Measurements from ENCODE around the gene CSK.

CSK gene

GRCh38 chr15:74831813-74832495 is 50.1 kb downstream of the CSK start:
- TF ChIP-seq CTCF (IDR thresholded peaks at IDR 0.05), result no peak
- Histone ChIP-seq H3K9me3 (no peaks in the 10 kb centered on the region), H3K36me3 (peaks cover 13% of the 10 kb centered on the region), H3K4me3 (ENCODE audit: low read depth in 1 of 2, low read length in 1 of 2) (no peak overlapping the region), H3K27ac (no peak overlapping the region), H3K27me3 (peaks cover 24% of the 10 kb centered on the region), H3K4me1 (ENCODE audit: control insufficient read depth in 1 of 2, insufficient read depth in 1 of 2, low read depth in 1 of 2, low read length in 1 of 2) (peaks cover 11 to 13% of the 10 kb centered on the region in 2 experiments)

GRCh38 chr15:74832826-74833225 is 50.9 kb downstream of the CSK start:
- TF ChIP-seq CTCF (IDR thresholded peaks at IDR 0.05), result no peak
- H3K36me3 ChIP-seq, result peaks cover 21% of the 10 kb centered on the region

GRCh38 chr15:74833376-74834107 is 51.7 kb downstream of the CSK start:
- TF ChIP-seq CTCF (IDR thresholded peaks at IDR 0.05), result no peak
- H3K4me1 ChIP-seq (ENCODE audit: control insufficient read depth in 1 of 2, insufficient read depth in 1 of 2, low read depth in 1 of 2, low read length in 1 of 2), result peaks cover 11 to 13% of the 10 kb centered on the region in 2 experiments
- no peak overlapping the region for H3K4me3 ChIP-seq (ENCODE audit: low read depth in 1 of 2, low read length in 1 of 2)
- H3K36me3 ChIP-seq, result peaks cover 28% of the 10 kb centered on the region
- peaks cover 8% of the 10 kb centered on the region for H3K27me3 ChIP-seq
- H3K27ac ChIP-seq, result no peak overlapping the region
- no peaks in the 10 kb centered on the region for H3K9me3 ChIP-seq

More at GRCh38 chr15:74832826-74833225, 50.9 kb downstream of the CSK start:
- H3K9me3 ChIP-seq, result no peaks in the 10 kb centered on the region
- H3K27ac ChIP-seq, result no peak overlapping the region
- peaks cover 15% of the 10 kb centered on the region for H3K27me3 ChIP-seq
- no peak overlapping the region for H3K4me3 ChIP-seq (ENCODE audit: low read depth in 1 of 2, low read length in 1 of 2)
- peaks cover 11 to 13% of the 10 kb centered on the region in 2 experiments for H3K4me1 ChIP-seq (ENCODE audit: control insufficient read depth in 1 of 2, insufficient read depth in 1 of 2, low read depth in 1 of 2, low read length in 1 of 2)

- H3K27ac ChIP-seq, result no peak overlapping the region
- peaks cover 11 to 13% of the 10 kb centered on the region in 2 experiments for H3K4me1 ChIP-seq (ENCODE audit: control insufficient read depth in 1 of 2, insufficient read depth in 1 of 2, low read depth in 1 of 2, low read length in 1 of 2)
- H3K9me3 ChIP-seq, result no peaks in the 10 kb centered on the region
- peaks cover 46% of the 10 kb centered on the region for H3K36me3 ChIP-seq
- TF ChIP-seq CTCF (IDR thresholded peaks at IDR 0.05), result peak; percentile 77
- no peaks in the 10 kb centered on the region for H3K27me3 ChIP-seq
- H3K4me3 ChIP-seq (ENCODE audit: low read depth in 1 of 2, low read length in 1 of 2), result no peak overlapping the region
Measured at GRCh38 chr15:74835312-74835823, 53.5 kb downstream of the CSK start.

- Histone ChIP-seq H3K36me3 (peaks cover 48% of the 10 kb centered on the region), H3K4me3 (ENCODE audit: low read depth in 1 of 2, low read length in 1 of 2) (no peak overlapping the region)
Measured at GRCh38 chr15:74836846-74837245, 55.0 kb downstream of the CSK start.

More at GRCh38 chr15:74836846-74837245, 55.0 kb downstream of the CSK start:
- peaks cover 11 to 13% of the 10 kb centered on the region in 2 experiments for H3K4me1 ChIP-seq (ENCODE audit: control insufficient read depth in 1 of 2, insufficient read depth in 1 of 2, low read depth in 1 of 2, low read length in 1 of 2)
- H3K27ac ChIP-seq, result no peak overlapping the region
- no peaks in the 10 kb centered on the region for H3K9me3 ChIP-seq
- TF ChIP-seq CTCF (IDR thresholded peaks at IDR 0.05), result no peak
- no peaks in the 10 kb centered on the region for H3K27me3 ChIP-seq
